ENCODE measurements around the gene MAFF.

The MAFF gene

DNA sequence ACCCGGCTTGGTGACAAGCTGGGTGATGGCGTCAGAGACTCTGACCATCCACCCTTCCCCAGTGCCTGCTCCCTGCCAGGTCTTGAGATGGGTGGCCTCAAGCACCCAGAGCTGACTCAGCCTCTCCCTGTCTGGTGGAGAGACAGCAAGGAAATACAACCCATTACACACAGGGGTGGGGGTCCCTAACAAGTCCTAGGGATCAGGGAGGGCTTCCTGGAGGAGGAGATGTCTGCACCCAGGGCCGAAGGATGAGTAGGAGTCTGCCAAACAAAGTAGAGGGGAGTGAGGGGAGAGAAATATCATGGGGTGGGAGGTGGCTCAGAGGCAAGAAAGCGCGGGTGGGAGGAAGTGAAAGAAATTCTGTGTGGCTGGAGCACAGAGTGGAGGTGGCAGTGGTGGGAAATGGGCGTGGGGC, 6.8 kb downstream of the MAFF start:
- Histone ChIP-seq H3K4me3 (ENCODE audit: low read depth, low read length, poor library complexity, severe bottlenecking) (no peak overlapping the region), H3K4me1 (ENCODE audit: insufficient read depth, low read length, severe bottlenecking) (no peaks in the 10 kb centered on the region), H3K27me3 (ENCODE audit: insufficient read depth, low read length) (no peaks in the 10 kb centered on the region; the same call in 1 of the 2 replicates), H3K27ac (ENCODE audit: low read depth, low read length, poor library complexity, severe bottlenecking) (no peak overlapping the region), H3K9ac (ENCODE audit: low read length) (no peak overlapping the region), H3K36me3 (ENCODE audit: insufficient read depth, low read length) (no peaks in the 10 kb centered on the region), H3F3A (ENCODE audit: insufficient read depth, low read length) (no peaks in the 10 kb centered on the region), H3K9me2 (ENCODE audit: low read depth, low read length) (no peaks in the 10 kb centered on the region), H2AFZ (ENCODE audit: low read length) (no peak overlapping the region), H3K9me3 (ENCODE audit: low read length) (no peaks in the 10 kb centered on the region), H3K79me2 (ENCODE audit: insufficient read depth, low read length) (no peaks in the 10 kb centered on the region), H4K20me1 (ENCODE audit: insufficient read depth, low read length) (no peaks in the 10 kb centered on the region), H3K4me2 (ENCODE audit: low read length) (no peak overlapping the region)
- no peak for TF ChIP-seq EZH2 (IDR thresholded peaks at IDR 0.05; ENCODE audit: borderline replicate concordance, low read length)
- TF ChIP-seq, protein P1, sequence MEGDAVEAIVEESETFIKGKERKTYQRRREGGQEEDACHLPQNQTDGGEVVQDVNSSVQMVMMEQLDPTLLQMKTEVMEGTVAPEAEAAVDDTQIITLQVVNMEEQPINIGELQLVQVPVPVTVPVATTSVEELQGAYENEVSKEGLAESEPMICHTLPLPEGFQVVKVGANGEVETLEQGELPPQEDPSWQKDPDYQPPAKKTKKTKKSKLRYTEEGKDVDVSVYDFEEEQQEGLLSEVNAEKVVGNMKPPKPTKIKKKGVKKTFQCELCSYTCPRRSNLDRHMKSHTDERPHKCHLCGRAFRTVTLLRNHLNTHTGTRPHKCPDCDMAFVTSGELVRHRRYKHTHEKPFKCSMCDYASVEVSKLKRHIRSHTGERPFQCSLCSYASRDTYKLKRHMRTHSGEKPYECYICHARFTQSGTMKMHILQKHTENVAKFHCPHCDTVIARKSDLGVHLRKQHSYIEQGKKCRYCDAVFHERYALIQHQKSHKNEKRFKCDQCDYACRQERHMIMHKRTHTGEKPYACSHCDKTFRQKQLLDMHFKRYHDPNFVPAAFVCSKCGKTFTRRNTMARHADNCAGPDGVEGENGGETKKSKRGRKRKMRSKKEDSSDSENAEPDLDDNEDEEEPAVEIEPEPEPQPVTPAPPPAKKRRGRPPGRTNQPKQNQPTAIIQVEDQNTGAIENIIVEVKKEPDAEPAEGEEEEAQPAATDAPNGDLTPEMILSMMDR (IDR thresholded peaks at IDR 0.05; ENCODE audit: low read length): no peak

DNA sequence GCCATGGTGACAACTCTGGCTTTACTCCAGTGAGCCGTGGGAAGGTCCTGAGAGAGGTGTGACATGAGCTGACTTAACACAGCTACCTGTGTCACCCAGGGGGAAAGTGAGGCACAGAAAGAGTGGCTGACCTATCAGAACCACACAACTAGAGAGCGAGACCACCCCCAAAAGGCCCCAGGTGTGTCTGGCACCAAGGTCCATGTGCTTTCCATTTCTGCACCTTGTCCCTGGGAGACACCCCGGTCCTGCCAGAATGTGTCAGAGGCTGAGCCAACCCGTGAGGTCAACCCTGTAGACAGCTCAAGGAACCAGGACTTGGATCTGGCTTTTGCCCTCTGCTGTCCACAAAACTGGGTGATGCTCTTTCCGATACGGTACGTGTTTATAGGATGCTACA, 9.8 kb downstream of the MAFF start:
- TF ChIP-seq, protein P1 (IDR thresholded peaks at IDR 0.05; ENCODE audit: low read length): no peak
- no peak for TF ChIP-seq EZH2 (IDR thresholded peaks at IDR 0.05; ENCODE audit: borderline replicate concordance, low read length)
- Histone ChIP-seq H3K79me2 (ENCODE audit: insufficient read depth, low read length) (no peaks in the 10 kb centered on the region), H3F3A (ENCODE audit: insufficient read depth, low read length) (no peaks in the 10 kb centered on the region), H3K4me2 (ENCODE audit: low read length) (no peak overlapping the region), H3K9me2 (ENCODE audit: low read depth, low read length) (no peaks in the 10 kb centered on the region), H3K9ac (ENCODE audit: low read length) (no peak overlapping the region), H3K27me3 (ENCODE audit: insufficient read depth, low read length) (no peaks in the 10 kb centered on the region; the same call in 1 of the 2 replicates), H3K36me3 (ENCODE audit: insufficient read depth, low read length) (no peaks in the 10 kb centered on the region), H3K4me3 (ENCODE audit: low read depth, low read length, poor library complexity, severe bottlenecking) (no peak overlapping the region), H3K27ac (ENCODE audit: low read depth, low read length, poor library complexity, severe bottlenecking) (no peak overlapping the region), H3K9me3 (ENCODE audit: low read length) (no peaks in the 10 kb centered on the region), H4K20me1 (ENCODE audit: insufficient read depth, low read length) (no peaks in the 10 kb centered on the region), H3K4me1 (ENCODE audit: insufficient read depth, low read length, severe bottlenecking) (peaks cover 6% of the 10 kb centered on the region), H2AFZ (ENCODE audit: low read length) (no peak overlapping the region)

DNA sequence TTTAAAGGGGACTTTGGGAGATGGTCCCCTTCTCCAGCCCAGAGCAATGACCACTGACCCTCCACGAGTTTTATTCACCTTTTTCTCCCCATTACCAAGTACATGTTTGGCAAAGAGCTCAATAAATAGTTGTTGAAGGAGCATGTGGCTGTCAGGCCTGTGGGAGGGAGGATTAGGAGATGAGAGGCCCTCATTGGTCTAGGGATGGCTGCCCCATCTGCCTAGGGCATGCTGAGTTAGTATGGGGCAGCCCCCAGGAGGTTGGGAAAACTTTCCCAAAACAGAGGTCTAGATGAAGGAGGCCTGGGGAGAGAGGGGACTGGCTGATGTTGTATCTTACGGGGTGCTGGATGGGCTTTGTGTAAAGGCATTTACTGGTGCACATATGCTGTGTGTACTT, 10.6 kb downstream of the MAFF start:
- TF ChIP-seq EZH2 (IDR thresholded peaks at IDR 0.05; ENCODE audit: borderline replicate concordance, low read length): no peak
- H3K4me2 ChIP-seq (ENCODE audit: low read length): no peak overlapping the region
- no peaks in the 10 kb centered on the region for H3K36me3 ChIP-seq (ENCODE audit: insufficient read depth, low read length)
- H3K27ac ChIP-seq (ENCODE audit: low read depth, low read length, poor library complexity, severe bottlenecking): no peak overlapping the region
- no peak overlapping the region for H3K9ac ChIP-seq (ENCODE audit: low read length)
- no peaks in the 10 kb centered on the region for H3K79me2 ChIP-seq (ENCODE audit: insufficient read depth, low read length)
- no peaks in the 10 kb centered on the region for H3K9me3 ChIP-seq (ENCODE audit: low read length)
- H2AFZ ChIP-seq (ENCODE audit: low read length): no peak overlapping the region
- no peak overlapping the region for H3K4me3 ChIP-seq (ENCODE audit: low read depth, low read length, poor library complexity, severe bottlenecking)
- H3F3A ChIP-seq (ENCODE audit: insufficient read depth, low read length): no peaks in the 10 kb centered on the region
- H3K9me2 ChIP-seq (ENCODE audit: low read depth, low read length): no peaks in the 10 kb centered on the region
- peaks cover 6% of the 10 kb centered on the region for H3K4me1 ChIP-seq (ENCODE audit: insufficient read depth, low read length, severe bottlenecking)
- no peaks in the 10 kb centered on the region for H4K20me1 ChIP-seq (ENCODE audit: insufficient read depth, low read length)
- H3K27me3 ChIP-seq (ENCODE audit: insufficient read depth, low read length): no peaks in the 10 kb centered on the region; the same call in 1 of the 2 replicates

DNA sequence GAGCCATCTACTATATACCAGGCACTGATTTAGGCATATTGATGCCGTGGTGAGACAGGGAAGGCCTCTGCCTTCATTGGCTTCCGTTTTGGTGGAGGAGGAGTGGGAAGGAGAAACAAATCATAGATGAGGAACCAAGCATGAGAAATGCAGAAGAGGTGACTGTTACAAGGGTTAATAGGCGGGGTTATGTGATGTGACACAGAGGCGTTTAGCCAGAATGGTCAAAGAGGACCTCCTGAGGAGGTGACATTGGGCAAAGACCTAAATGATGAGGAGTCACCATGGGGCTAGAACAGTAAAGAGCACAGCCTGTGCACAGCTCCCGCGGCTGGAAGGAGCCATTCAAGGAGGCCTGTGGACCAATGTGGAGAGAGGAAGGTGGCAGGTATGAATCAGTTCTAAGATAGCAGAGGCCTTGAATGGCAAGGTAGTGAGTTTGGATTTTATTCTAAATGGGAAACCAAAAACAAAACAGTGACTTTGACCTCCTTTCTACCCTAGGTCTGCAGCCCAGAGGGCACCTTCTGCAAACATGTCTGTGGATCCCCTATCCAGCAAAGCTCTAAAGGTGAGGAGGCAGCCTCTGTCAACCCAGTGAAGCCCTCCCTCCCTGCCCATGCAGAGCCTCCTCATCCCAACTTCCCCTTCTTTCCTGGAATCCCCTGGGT, 11.7 kb downstream of the MAFF start:
- Histone ChIP-seq H3K4me1 (ENCODE audit: insufficient read depth, low read length, severe bottlenecking) (peaks cover 6% of the 10 kb centered on the region), H3K36me3 (ENCODE audit: insufficient read depth, low read length) (no peaks in the 10 kb centered on the region), H3K9ac (ENCODE audit: low read length) (no peak overlapping the region), H3K9me2 (ENCODE audit: low read depth, low read length) (no peaks in the 10 kb centered on the region), H3K4me2 (ENCODE audit: low read length) (no peak overlapping the region), H3K79me2 (ENCODE audit: insufficient read depth, low read length) (no peaks in the 10 kb centered on the region), H3K4me3 (ENCODE audit: low read depth, low read length, poor library complexity, severe bottlenecking) (no peak overlapping the region), H2AFZ (ENCODE audit: low read length) (no peak overlapping the region), H3K27ac (ENCODE audit: low read depth, low read length, poor library complexity, severe bottlenecking) (no peak overlapping the region), H4K20me1 (ENCODE audit: insufficient read depth, low read length) (no peaks in the 10 kb centered on the region), H3F3A (ENCODE audit: insufficient read depth, low read length) (no peaks in the 10 kb centered on the region), H3K9me3 (ENCODE audit: low read length) (no peaks in the 10 kb centered on the region), H3K27me3 (ENCODE audit: insufficient read depth, low read length) (no peaks in the 10 kb centered on the region; the same call in 1 of the 2 replicates)
- no peak for TF ChIP-seq EZH2 (IDR thresholded peaks at IDR 0.05; ENCODE audit: borderline replicate concordance, low read length)
- TF ChIP-seq, protein P1 (IDR thresholded peaks at IDR 0.05; ENCODE audit: low read length): no peak
